Central memory CD8-positive, alpha-beta T cell (primary cell): ENCODE measurements around the gene DPP3.
"Not testable (repeated sequence)": the region's sequence is repeated elsewhere in the genome, so short reads cannot be mapped to it uniquely, and the experiment has no call there.

ENCODE experiments used
- ATAC-seq: fragments of 150-1000 bp; cut with Tn5 transposase; replicated peaks from 2 replicates; pipeline ENCODE4 v1.10.0; 2022; ENCODE audit warnings: mild to moderate bottlenecking, moderate FRiP score, moderate number of reproducible peaks; ENCODE audit not compliant: poor library complexity, severe bottlenecking; ENCODE audit errors: extremely low read depth
- DNase-seq, 2 donors: peaks; one replicate each; pipeline ENCODE4 v3.0.0; 2021; ENCODE audit warnings: low spot score in 2 of 2
- H3K27ac Mint-ChIP-seq: one replicate; pipeline ENCODE4 v1.8.0; 2022; ENCODE audit warnings: low read depth, mild to moderate bottlenecking, moderate library complexity, mixed read lengths
- H3K27me3 Mint-ChIP-seq: one replicate; pipeline ENCODE4 v1.8.0; 2022; ENCODE audit warnings: mixed read lengths
- H3K36me3 Mint-ChIP-seq: one replicate; pipeline ENCODE4 v1.8.0; 2022; ENCODE audit warnings: mild to moderate bottlenecking, moderate library complexity, mixed read lengths; ENCODE audit not compliant: insufficient read depth
- H3K4me1 Mint-ChIP-seq: one replicate; pipeline ENCODE4 v1.8.0; 2022; ENCODE audit warnings: mixed read lengths
- H3K4me3 Mint-ChIP-seq: one replicate; pipeline ENCODE4 v1.8.0; 2022; ENCODE audit warnings: mild to moderate bottlenecking, moderate library complexity, mixed read lengths
- H3K9me3 Mint-ChIP-seq: one replicate; pipeline ENCODE4 v1.8.0; 2022; ENCODE audit warnings: mixed read lengths

The DPP3 gene, protein sequence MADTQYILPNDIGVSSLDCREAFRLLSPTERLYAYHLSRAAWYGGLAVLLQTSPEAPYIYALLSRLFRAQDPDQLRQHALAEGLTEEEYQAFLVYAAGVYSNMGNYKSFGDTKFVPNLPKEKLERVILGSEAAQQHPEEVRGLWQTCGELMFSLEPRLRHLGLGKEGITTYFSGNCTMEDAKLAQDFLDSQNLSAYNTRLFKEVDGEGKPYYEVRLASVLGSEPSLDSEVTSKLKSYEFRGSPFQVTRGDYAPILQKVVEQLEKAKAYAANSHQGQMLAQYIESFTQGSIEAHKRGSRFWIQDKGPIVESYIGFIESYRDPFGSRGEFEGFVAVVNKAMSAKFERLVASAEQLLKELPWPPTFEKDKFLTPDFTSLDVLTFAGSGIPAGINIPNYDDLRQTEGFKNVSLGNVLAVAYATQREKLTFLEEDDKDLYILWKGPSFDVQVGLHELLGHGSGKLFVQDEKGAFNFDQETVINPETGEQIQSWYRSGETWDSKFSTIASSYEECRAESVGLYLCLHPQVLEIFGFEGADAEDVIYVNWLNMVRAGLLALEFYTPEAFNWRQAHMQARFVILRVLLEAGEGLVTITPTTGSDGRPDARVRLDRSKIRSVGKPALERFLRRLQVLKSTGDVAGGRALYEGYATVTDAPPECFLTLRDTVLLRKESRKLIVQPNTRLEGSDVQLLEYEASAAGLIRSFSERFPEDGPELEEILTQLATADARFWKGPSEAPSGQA

DNA sequence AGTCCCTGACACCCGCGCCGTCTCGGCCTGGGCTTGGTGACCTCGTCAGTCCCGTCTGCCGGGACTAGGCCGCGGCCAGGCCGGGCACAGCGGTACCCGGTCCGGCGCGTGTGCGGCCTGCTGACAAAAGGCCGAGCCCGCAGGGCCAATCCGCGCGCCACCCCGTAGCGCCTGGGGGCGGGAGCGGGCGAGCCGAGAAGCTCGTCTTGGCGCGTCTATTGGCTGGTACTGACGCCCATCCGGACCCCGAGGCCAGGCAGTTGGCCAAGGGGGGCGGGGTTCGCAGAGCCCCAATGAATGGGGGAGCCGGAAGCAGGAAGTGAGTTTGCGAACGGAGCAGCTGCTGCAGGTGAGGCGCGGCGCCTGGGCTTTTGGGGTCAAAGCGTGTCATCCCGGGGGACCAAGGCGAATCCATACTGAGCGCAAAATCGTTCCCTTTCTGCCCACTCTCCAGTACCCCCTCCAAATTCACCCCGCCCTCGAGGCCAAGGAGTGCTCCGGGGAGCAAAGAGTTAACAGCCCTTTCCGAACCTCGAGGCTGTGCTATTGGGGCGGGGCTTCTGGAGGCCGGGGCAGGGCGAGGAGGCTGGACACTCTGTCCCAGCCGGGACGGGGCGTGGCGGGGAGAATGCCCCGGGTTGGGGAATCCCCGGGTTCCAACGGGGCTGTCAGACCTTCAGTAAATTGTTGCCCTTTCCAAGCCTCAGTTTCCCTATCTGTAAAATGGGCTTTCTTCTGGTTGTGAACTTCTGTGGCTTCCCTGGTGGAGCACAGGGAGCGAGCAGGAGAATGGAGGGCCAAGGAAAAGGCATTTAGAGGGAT lies at the start of gene DPP3:
Gene DPP3, plus strand, starts transcription at position 318 of the 822 bp plus-strand sequence. CDS start 1,767 bp downstream, outside the sequence.
- peak; percentile 87 to 94 for DNase-seq
- H3K4me1 Mint-ChIP-seq: peaks cover 30% of the 10 kb centered on the region
- H3K27ac Mint-ChIP-seq: peak within 1 kb of the TSS; percentile 65
- peaks cover 9% of the 10 kb centered on the region for H3K36me3 Mint-ChIP-seq
- peak; percentile 99 for ATAC-seq
- H3K9me3 Mint-ChIP-seq: no peaks in the 10 kb centered on the region
- H3K27me3 Mint-ChIP-seq: no peaks in the 10 kb centered on the region
- peak within 1 kb of the TSS; percentile 89 for H3K4me3 Mint-ChIP-seq

DNA sequence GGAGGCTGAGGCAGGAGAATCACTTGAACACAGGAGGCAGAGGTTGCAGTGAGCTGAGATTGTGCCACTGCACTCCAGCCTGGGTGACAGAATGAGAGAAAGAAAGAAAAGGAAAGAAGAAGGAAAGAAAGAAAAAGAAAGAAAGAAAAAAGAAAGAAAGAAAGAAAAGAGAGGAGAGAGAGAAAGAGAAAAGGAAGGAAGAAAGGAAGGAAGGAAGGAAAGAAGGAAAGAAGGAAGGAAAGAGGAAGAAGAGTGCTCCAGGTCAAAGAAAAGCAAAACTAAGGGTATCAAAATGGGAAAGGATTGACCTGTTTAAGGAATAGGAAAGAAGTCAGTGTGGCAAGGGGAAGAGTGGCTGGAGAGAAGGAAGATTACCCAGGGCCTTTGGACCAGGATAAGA lies 48.9 kb upstream of the DPP3 start:
- not testable (repeated sequence) for ATAC-seq, H3K27ac Mint-ChIP-seq, H3K4me1 Mint-ChIP-seq, H3K9me3 Mint-ChIP-seq, H3K4me3 Mint-ChIP-seq, DNase-seq, H3K27me3 Mint-ChIP-seq
- H3K36me3 Mint-ChIP-seq: peaks cover 16% of the 10 kb centered on the region

DNA sequence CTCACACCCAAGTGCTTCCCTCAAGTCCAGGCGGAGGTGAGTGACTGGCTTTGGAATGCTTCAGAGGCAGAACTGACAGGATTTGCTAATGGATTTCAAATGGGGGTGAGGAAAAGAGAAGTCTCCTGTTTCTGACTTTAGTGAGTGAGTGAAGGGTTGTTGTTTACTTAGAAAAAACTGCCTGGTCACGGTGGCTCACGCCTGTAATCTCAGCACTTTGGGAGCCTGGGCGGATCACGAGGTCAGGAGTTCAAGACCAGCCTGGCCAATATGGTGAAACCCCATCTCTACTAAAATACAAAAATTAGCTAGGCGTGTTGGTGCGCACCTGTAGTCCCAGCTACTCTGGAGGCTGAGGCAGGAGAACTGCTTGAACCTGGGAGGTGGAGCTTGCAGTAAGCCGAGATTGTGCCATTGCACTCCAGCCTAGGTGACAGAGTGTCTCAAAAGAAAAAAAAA lies 48.3 kb upstream of the DPP3 start:
- DNase-seq, H3K27me3 Mint-ChIP-seq, ATAC-seq, H3K4me3 Mint-ChIP-seq, H3K4me1 Mint-ChIP-seq, H3K27ac Mint-ChIP-seq, H3K9me3 Mint-ChIP-seq: not testable (repeated sequence)
- peaks cover 16% of the 10 kb centered on the region for H3K36me3 Mint-ChIP-seq

DNA sequence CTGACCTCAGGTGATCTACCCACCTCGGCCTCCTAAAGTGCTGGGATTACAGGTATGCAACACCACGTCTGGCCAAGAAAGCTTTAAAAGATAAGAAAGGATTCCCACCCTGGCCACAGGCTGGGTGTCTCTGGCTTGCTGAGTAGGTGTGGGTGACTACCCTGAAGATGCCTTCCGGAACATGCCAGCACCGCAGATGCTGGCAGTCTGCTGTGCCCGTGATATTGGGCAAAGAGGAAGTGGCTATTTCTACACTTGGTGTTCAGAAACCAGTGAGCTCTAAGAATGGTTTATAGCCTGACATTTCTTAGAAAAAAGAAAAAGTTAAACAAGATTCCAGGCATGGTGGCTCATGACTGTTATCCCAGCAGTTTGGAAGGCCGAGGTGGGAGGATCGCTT lies 47.6 kb upstream of the DPP3 start:
- H3K27ac Mint-ChIP-seq: no peak overlapping the region
- no peak overlapping the region for H3K4me3 Mint-ChIP-seq

DNA sequence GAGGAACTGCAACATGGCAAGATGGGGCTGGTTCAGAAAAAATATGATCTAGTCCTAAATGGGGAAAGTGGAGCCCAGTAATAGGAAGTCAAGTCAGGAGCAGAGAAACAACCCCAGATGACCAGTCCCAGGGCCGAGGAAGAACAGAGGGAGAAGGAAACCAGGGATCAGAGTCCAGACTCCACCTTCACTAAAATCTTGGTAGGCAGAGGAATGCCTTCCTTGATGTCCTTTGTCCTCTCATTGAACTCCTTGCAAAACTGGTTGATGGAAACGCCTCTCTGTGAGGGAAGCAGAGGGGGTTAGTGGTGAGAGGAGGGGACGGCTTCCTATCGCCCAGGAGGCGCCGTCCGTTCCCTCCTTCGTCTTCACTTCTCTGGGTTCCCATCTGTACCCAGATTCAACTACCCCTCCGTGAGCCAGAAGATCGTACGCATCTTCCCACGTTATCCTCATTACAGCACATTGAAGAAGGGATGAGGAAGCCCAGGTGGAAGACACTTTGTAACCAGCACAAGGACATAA lies 42.2 kb upstream of the DPP3 start:
- Mint-ChIP-seq H3K36me3 (peaks cover 18% of the 10 kb centered on the region), H3K9me3 (no peaks in the 10 kb centered on the region), H3K4me3 (peak overlapping the region; percentile 86), H3K27me3 (peaks cover 3% of the 10 kb centered on the region), H3K4me1 (peaks cover 13% of the 10 kb centered on the region), H3K27ac (peak overlapping the region; percentile 75)
- DNase-seq (no peak), ATAC-seq (no peak)

More for the DNA sequence above, 47.6 kb upstream of the DPP3 start:
- no peak for ATAC-seq
- peaks cover 15% of the 10 kb centered on the region for H3K36me3 Mint-ChIP-seq
- H3K27me3 Mint-ChIP-seq: no peaks in the 10 kb centered on the region
- no peak for DNase-seq
- peaks cover 6% of the 10 kb centered on the region for H3K4me1 Mint-ChIP-seq
- no peaks in the 10 kb centered on the region for H3K9me3 Mint-ChIP-seq

DNA sequence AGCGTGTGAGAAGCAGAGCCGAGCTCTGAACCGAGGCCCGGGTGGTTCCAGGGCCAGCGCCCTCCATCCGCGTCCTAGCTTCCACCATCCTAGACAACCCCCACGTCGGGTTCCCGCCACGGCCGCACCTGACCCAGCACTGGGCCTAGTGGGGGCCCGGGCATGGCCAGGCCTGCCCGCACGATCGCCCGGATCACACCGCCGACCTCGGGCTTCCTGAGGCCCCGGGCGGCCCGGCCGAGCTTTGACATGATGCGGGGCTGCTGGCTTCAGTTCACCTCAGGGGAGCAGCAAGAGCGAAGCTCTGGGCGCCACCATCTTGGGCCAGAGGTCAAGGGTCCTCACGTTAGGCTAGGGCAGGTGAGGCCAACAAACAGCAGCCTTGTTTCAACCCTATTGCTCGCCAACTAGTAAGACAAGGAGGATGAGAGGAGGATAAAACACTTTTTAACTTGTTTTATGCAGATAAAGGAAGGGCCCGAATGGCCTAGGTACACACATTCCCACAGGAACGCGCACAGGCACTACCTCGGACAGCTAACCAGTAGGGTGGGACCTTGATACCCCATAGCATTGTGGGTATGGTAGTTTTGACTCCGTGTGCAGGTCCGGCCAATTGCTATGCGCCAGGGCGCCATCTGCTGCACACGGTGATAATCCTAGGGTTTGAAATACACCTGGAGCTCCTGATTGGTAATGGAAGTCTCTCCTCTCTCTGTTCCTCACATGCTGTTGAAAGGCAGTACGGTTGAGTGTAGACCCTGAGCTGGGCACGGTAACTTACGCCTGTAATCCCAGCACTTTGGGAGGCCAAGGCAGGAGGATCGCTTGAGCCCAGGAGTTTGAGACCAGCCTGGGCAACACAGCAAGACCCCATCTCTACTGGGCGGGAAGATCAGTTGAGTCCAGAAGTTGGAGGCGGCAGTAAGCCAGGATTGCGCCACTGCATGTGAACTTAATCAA lies 41.4 kb upstream of the DPP3 start, which contains the start of gene MRPL11:
Gene MRPL11, minus strand, starts transcription at position 345 of the 963 bp plus-strand sequence. Its CDS starts 94 bp downstream, at position 251.
- ATAC-seq: peak; percentile 96
- no peaks in the 10 kb centered on the region for H3K9me3 Mint-ChIP-seq
- H3K36me3 Mint-ChIP-seq: peaks cover 17% of the 10 kb centered on the region
- peak within 1 kb of the TSS; percentile 86 for H3K4me3 Mint-ChIP-seq
- peaks cover 11% of the 10 kb centered on the region for H3K27me3 Mint-ChIP-seq
- peaks cover 13% of the 10 kb centered on the region for H3K4me1 Mint-ChIP-seq
- DNase-seq: peak; percentile 79 to 85
- H3K27ac Mint-ChIP-seq: peak within 1 kb of the TSS; percentile 75

DNA sequence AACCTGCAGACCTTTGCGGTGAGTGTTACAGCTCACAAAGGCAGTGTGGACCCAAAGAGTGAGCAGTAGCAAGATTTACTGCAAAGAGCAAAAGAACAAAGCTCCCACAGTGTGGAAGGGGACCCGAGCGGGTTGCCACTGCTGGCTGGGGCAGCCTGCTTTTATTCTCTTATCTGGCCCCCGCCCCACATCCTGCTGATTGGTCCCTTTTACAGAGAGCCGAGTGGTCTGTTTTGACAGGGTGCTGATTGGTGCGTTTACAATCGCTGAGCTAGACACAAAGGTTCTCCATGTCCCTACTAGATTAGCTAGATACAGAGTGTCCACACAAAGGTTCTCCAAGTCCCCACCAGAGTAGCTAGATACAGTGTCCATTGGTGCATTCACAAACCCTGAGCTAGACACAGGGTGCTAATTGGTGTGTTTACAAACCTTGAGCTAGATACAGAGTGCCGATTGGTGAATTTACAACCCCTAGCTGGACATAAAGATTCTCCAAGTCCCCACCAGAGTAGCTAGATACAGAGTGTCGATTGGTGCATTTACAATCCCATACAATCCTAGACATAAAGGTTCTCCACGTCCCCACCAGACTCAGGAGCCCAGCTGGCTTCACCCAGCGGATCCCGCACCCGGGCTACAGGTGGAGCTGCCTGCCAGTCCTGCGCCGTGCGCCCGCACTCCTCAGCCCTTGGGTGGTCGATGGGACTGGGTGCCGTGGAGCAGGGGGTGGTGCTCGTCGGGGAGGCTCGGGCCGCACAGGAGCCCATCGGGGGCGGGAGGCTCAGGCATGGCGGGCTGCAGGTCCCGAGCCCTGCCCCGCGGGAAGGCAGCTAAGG lies 39.9 kb upstream of the DPP3 start:
- Mint-ChIP-seq H3K4me1 (peaks cover 13% of the 10 kb centered on the region), H3K27me3 (peaks cover 11% of the 10 kb centered on the region)
- not testable (repeated sequence) for H3K36me3 Mint-ChIP-seq, H3K27ac Mint-ChIP-seq, H3K4me3 Mint-ChIP-seq, DNase-seq, ATAC-seq, H3K9me3 Mint-ChIP-seq

DNA sequence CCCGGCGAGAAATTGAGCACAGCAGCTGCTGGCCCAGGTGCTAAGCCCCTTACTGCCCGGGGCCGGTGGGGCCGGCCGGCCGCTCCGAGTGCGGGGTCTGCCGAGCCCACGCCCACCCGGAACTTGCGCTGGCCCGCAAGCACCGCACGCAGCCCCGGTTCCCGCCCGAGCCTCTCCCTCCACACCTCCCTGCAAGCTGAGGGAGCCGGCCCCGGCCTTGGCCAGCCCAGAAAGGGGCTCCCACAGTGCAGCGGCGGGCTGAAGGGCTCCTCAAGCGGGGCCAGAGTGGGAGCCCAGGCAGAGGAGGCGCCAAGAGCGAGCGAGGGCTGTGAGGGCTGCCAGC lies 39.3 kb upstream of the DPP3 start:
- H3K36me3 Mint-ChIP-seq, ATAC-seq: not testable (repeated sequence)

DNA sequence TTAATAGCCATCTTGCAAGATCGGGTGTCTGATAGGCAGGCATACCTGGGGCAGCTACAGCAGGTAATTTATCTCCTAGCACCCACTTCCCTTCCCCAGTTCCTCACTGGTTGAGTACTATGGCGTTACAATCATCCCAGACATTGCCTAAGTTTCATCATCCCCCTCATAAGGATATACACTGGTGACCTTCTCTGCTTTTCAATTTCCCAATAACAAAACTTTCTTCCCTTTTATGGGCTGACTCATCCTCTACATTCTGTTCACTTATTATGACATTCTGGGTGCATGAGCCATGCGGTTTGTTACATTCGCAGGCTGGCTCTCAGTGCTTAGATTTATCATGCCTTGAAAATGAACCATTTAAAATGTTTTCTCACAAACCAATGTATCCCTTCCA lies 36.6 kb upstream of the DPP3 start:
- no peak for ATAC-seq
- no peak for DNase-seq
- peaks cover 3% of the 10 kb centered on the region for H3K36me3 Mint-ChIP-seq
- no peak overlapping the region for H3K27ac Mint-ChIP-seq
- no peaks in the 10 kb centered on the region for H3K9me3 Mint-ChIP-seq
- peaks cover 4% of the 10 kb centered on the region for H3K4me1 Mint-ChIP-seq
- H3K27me3 Mint-ChIP-seq: peaks cover 14% of the 10 kb centered on the region
- H3K4me3 Mint-ChIP-seq: no peak overlapping the region

More for the DNA sequence above, 39.3 kb upstream of the DPP3 start:
- H3K9me3 Mint-ChIP-seq, DNase-seq, H3K4me3 Mint-ChIP-seq, H3K27ac Mint-ChIP-seq: not testable (repeated sequence)
- Mint-ChIP-seq H3K4me1 (peaks cover 13% of the 10 kb centered on the region), H3K27me3 (peaks cover 11% of the 10 kb centered on the region)

DNA sequence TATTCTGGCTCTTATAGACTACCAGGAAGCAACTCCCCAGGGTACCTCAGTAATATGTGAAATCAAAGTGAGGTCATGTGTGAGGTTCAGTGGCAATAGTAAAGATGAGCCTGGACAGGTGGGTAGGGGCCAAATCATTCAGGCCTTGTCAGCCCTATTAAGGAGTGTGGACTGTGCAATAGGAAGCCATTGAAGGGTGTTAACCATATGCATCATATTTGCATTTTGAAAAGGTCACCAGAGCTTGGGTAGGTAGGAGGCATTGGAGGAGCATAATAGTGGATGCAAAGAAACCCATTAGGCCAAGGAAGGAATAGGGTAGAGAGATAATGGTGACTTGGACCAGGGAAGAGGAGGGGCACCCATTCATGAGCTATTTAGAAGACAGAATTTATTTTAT lies 33.2 kb upstream of the DPP3 start:
- no peak for DNase-seq
- H3K36me3 Mint-ChIP-seq: no peaks in the 10 kb centered on the region
- peaks cover 32% of the 10 kb centered on the region for H3K27me3 Mint-ChIP-seq
- no peak for ATAC-seq
- no peaks in the 10 kb centered on the region for H3K9me3 Mint-ChIP-seq
- H3K4me1 Mint-ChIP-seq: no peaks in the 10 kb centered on the region
- H3K4me3 Mint-ChIP-seq: no peak overlapping the region
- H3K27ac Mint-ChIP-seq: no peak overlapping the region

DNA sequence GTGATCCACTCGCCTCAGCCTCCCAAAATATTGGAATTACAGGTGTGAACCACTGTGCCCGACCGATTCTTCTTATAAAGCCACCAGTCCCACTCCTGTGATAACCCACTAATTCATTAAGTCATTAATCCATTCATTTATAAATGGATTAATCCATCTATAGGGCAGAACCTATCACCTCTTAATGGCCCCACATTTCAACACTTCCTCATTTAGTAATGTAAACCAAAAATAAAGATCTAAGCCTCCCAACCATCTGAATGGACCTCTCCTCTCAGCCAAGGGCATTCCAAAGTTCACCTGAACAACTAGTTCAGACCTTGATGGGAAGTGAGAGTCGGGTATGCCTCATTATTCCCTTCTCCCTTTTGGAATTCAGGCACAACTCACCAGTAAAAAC lies 31.7 kb upstream of the DPP3 start:
- DNase-seq (no peak), ATAC-seq (no peak)
- peaks cover 31% of the 10 kb centered on the region for H3K27me3 Mint-ChIP-seq
- H3K4me3 Mint-ChIP-seq: no peak overlapping the region
- no peaks in the 10 kb centered on the region for H3K4me1 Mint-ChIP-seq
- H3K27ac Mint-ChIP-seq: no peak overlapping the region
- H3K9me3 Mint-ChIP-seq: no peaks in the 10 kb centered on the region
- no peaks in the 10 kb centered on the region for H3K36me3 Mint-ChIP-seq
